ENCODE data around the gene FAM181A.

FAM181A gene

GRCh38 chr14:93960108-93960475, 32.9 kb downstream of the FAM181A start:
- ChIA-PET CTCF (interaction anchor here (0.7 to 4.5 kb wide), 7 partner anchors 10 to 41 kb away, joined by 3 to 36 read pairs (median 5); partner anchors contain the start of gene CCDC197), POLR2A (no interaction called here)
- DNase-seq (ENCODE audit: low read depth, low spot score): no peak
- no peak overlapping the region for H3K4me3 ChIP-seq (ENCODE audit: low read depth, low read length)
- TF ChIP-seq CTCF (IDR thresholded peaks at IDR 0.05; ENCODE audit: insufficient read depth, low read length, missing control alignments): no peak

- no peak for TF ChIP-seq CTCF (IDR thresholded peaks at IDR 0.05; ENCODE audit: insufficient read depth, low read length, missing control alignments)
- no peak overlapping the region for H3K4me3 ChIP-seq (ENCODE audit: low read depth, low read length)
- POLR2A ChIA-PET: no interaction called here
- CTCF ChIA-PET: interaction anchor here (0.7 to 4.5 kb wide), 7 partner anchors 10 to 220 kb away, joined by 3 to 36 read pairs (median 4); partner anchors contain the start of gene CCDC197
- no peak for DNase-seq (ENCODE audit: low read depth, low spot score)
These were observed 33.8 kb downstream of the FAM181A start for GRCh38 chr14:93960774-93961438.

GRCh38 chr14:93961620-93962019, 34.5 kb downstream of the FAM181A start:
- POLR2A ChIA-PET: no interaction called here
- CTCF ChIA-PET: interaction anchor here (3.2 to 4.5 kb wide), 2 partner anchors 12 to 21 kb away, joined by 12 to 36 read pairs; no protein-coding TSS in a partner anchor
- no peak for TF ChIP-seq CTCF (IDR thresholded peaks at IDR 0.05; ENCODE audit: insufficient read depth, low read length, missing control alignments)
- no peak overlapping the region for H3K4me3 ChIP-seq (ENCODE audit: low read depth, low read length)
- no peak for DNase-seq (ENCODE audit: low read depth, low spot score)

- DNase-seq (ENCODE audit: low read depth, low spot score): no peak
- POLR2A ChIA-PET: no interaction called here
These were observed 35.8 kb downstream of the FAM181A start for GRCh38 chr14:93962701-93963601.

GRCh38 chr14:93963692-93964091, 36.5 kb downstream of the FAM181A start:
- POLR2A ChIA-PET: no interaction called here
- TF ChIP-seq CTCF (IDR thresholded peaks at IDR 0.05; ENCODE audit: insufficient read depth, low read length, missing control alignments): no peak
- CTCF ChIA-PET: interaction anchor here (1.2 to 13.2 kb wide), 3 partner anchors 11 to 40 kb away, joined by 3 to 135 read pairs (median 4); no protein-coding TSS in a partner anchor
- H3K4me3 ChIP-seq (ENCODE audit: low read depth, low read length): no peak overlapping the region
- DNase-seq (ENCODE audit: low read depth, low spot score): no peak

More at GRCh38 chr14:93962701-93963601, 35.8 kb downstream of the FAM181A start:
- CTCF ChIA-PET: interaction anchor here (1.2 to 13.2 kb wide), 3 partner anchors 10 to 41 kb away, joined by 3 to 135 read pairs (median 4); no protein-coding TSS in a partner anchor
- no peak for TF ChIP-seq CTCF (IDR thresholded peaks at IDR 0.05; ENCODE audit: insufficient read depth, low read length, missing control alignments)
- no peak overlapping the region for H3K4me3 ChIP-seq (ENCODE audit: low read depth, low read length)

GRCh38 chr14:93964281-93964680, 37.1 kb downstream of the FAM181A start:
- no peak for TF ChIP-seq CTCF (IDR thresholded peaks at IDR 0.05; ENCODE audit: insufficient read depth, low read length, missing control alignments)
- DNase-seq (ENCODE audit: low read depth, low spot score): no peak
- ChIA-PET POLR2A (no interaction called here), CTCF (interaction anchor here (1.4 to 13.2 kb wide), 4 partner anchors 11 to 39 kb away, joined by 4 to 135 read pairs (median 5); no protein-coding TSS in a partner anchor)
- no peak overlapping the region for H3K4me3 ChIP-seq (ENCODE audit: low read depth, low read length)

Data from AG04449 (cell line).